ENCODE measurements around the gene RAB1A.
A peak's percentile ranks its signal among the peaks of the same experiment; 100 is the strongest.
"Not testable (repeated sequence)": the region's sequence is repeated elsewhere in the genome, so short reads cannot be mapped to it uniquely, and the experiment has no call there.

The RAB1A gene

DNA sequence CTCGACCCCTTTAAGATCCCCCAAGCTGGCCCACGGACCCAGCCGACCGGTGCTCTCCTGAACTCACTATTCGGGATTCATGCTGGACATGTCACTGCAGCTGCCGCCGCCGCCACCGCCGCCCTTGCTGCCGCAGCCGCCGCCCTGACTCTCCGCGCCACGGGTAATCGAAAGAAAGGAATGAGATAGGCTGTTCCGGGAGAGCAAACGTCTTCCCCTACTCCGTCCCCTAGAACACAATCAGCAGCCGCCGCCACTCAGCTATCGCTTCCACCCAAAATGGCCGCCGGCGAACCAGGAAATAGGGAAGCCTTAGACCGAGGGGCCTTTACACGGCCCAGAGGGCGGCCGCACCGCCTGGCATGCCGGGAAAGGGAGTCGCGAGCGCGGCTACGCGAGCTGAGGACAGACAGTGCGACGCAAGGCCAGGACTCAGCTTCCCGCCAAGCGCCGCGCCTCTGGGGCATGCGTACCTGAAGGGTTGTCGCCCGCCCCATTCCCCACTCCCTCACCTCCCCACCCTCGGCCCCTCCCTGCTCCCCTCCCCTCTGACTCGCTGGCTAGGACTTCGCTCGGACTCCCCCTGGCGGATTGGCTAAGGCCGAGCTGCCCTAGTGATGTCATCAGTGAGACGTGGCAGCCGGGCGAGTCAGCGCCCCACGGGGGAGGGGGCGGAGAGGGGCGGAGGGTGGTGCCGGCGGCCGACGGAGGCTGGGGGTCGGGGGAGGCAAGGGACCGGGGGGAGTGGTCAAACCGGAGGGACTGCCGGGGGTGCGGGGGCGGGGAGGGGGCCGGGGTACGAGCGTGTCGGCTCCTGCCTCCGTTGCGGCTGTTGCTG is at the start of gene RAB1A:
Gene RAB1A (minus strand): TSS at position 281 of the 838 bp plus-strand sequence. CDS start 191 bp downstream, at position 90.
- Histone ChIP-seq H3K9ac (ENCODE audit: low read length) (peak within 1 kb of the TSS; percentile 97), H3K4me3 (ENCODE audit: low read depth in 1 of 2, low read length in 2 of 2) (peak within 1 kb of the TSS; percentile 79 to 84), H3K36me3 (ENCODE audit: insufficient read depth, low read length) (no peaks in the 10 kb centered on the region), H3K4me1 (ENCODE audit: insufficient read depth, low read length) (peaks cover 29% of the 10 kb centered on the region), H3K9me3 (ENCODE audit: low read length) (no peaks in the 10 kb centered on the region), H3K27ac (ENCODE audit: low read depth, low read length) (peak within 1 kb of the TSS; percentile 76), H3K27me3 (ENCODE audit: control insufficient read depth in 1 of 2, insufficient read depth in 2 of 2, low read length in 2 of 2) (no peaks in the 10 kb centered on the region)

DNA sequence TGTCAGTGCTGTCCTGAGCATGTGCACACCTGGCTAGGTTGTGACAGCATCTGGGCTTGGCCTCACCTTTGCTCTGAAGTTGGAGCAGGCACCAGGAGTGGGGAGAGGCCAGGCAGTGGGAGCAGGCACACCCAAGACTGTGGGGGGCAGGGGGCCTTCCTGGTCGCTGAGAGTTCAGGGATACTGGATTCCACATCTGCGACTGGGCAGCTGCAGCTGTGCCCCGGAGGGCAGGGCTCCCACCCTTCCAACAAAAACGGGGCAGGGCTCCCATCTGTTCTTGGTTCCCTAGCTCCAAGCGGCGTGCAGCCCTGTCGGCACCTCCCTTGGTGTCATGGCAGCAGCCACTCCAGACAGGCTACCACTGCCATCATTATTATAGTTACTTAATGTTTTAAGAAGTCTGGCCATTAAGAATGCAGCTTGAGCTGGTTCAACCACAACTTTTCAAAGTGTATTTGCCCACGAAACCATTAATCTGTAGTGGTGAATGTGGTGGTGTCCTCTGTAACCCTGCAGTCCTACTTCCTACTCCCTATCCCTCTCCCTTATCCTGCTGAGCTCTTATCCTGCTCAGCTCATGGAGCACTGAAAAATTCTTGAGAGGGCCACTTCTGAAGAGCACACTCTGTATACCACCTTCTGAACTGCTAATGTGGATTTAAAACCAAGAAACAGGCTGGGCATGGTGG is 48.0 kb upstream of the RAB1A start:
- no peaks in the 10 kb centered on the region for H3K4me1 ChIP-seq (ENCODE audit: insufficient read depth, low read length)
- H3K4me3 ChIP-seq (ENCODE audit: low read depth in 1 of 2, low read length in 2 of 2): no peak overlapping the region
- no peaks in the 10 kb centered on the region for H3K9me3 ChIP-seq (ENCODE audit: low read length)
- H3K27me3 ChIP-seq (ENCODE audit: control insufficient read depth in 1 of 2, insufficient read depth in 2 of 2, low read length in 2 of 2): no peaks in the 10 kb centered on the region
- no peaks in the 10 kb centered on the region for H3K36me3 ChIP-seq (ENCODE audit: insufficient read depth, low read length)
- no peak overlapping the region for H3K9ac ChIP-seq (ENCODE audit: low read length)
- no peak overlapping the region for H3K27ac ChIP-seq (ENCODE audit: low read depth, low read length)

DNA sequence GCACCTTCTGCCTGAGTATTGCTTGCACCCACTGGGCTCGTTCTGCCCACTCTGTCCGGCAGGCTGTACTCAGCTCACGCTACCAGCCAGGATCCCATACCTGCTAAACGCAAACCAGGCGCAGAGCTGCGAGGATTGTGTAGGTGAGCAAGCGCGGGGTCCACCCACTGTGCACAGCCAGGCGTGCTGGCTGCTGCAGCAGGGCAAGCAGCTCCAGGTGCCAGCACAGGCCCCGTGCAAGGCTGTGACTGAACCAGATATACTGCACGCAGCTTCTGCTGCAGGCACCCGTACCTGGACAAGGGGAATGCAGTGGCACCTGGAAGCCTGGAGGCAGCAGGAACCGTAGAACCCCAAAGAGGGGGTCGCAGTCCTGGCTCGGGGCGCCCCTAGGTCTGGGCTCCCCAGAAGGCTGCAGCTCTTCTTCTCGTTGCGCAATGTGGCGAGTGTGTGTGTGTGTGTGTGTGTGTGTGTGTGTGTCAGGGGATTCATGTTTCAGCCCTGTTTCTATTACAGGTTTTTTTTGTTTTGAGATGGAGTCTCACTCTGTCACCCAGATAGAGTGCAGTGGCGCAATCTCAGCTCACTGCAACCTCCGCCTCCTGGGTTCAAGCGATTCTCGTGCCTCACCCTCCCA is 46.1 kb upstream of the RAB1A start:
- Histone ChIP-seq H3K9me3 (ENCODE audit: low read length) (no peaks in the 10 kb centered on the region), H3K4me1 (ENCODE audit: insufficient read depth, low read length) (no peaks in the 10 kb centered on the region), H3K27me3 (ENCODE audit: control insufficient read depth in 1 of 2, insufficient read depth in 2 of 2, low read length in 2 of 2) (no peaks in the 10 kb centered on the region), H3K9ac (ENCODE audit: low read length) (no peak overlapping the region), H3K4me3 (ENCODE audit: low read depth in 1 of 2, low read length in 2 of 2) (no peak overlapping the region), H3K27ac (ENCODE audit: low read depth, low read length) (no peak overlapping the region), H3K36me3 (ENCODE audit: insufficient read depth, low read length) (no peaks in the 10 kb centered on the region)

DNA sequence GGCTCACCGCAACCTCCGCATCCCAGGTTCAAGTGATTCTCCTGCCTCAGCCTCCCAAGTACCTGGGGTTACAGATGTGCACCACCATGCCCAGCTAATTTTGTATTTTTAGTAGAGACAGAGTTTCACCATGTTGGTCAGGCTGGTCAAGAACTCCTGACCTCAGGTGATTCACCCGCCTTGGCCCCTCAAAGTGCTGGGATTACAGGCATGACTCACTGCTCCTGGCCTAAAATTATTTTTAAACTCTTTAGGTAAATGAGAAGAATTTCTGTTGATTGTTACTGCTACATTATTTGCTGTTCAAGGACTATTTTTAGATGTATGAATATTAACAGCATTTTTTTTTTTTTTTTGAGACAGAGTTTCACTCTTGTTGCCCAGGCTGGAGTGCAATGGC is 44.1 kb upstream of the RAB1A start:
- H3K4me1 ChIP-seq (ENCODE audit: insufficient read depth, low read length); H3K27me3 ChIP-seq (ENCODE audit: control insufficient read depth in 1 of 2, insufficient read depth in 2 of 2, low read length in 2 of 2); H3K9ac ChIP-seq (ENCODE audit: low read length); H3K36me3 ChIP-seq (ENCODE audit: insufficient read depth, low read length); H3K9me3 ChIP-seq (ENCODE audit: low read length); H3K4me3 ChIP-seq (ENCODE audit: low read depth in 1 of 2, low read length in 2 of 2); H3K27ac ChIP-seq (ENCODE audit: low read depth, low read length): not testable (repeated sequence)

DNA sequence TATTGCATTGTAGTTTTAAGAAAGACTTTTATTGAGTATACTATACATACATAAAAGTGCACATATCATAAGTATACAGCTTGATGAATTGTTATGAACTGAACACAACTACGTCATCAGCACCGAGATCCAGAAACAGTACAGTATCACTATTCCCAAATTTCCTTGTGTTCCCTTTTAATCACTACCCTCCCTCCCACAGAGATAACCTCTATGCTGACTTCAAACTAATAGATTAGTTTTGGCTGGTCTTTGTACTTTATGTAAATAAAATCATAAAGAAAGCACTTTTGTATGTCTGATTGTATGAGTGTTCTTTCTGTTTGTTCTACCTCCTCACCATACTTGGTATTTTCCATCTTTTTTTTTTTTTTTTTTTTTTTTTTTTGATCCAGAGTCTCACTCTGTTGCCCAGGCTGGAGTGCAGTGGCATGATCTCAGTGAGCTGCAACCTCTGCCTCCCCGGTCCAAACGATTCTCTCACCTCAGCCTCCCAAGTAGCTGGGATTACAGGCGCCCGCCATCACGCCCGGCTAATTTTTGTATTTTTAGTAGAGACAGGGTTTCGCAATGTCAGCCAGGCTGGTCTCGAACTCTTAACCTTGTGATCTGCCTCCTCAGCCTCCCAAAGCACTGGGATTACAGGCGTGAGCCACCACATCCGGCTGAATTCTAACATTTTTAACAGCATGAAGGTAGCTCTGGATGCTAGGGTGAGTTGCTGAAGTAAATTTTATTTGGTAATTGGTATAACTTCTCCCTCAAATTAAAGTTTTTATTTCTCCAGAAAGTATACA is 43.3 kb upstream of the RAB1A start:
- no peak overlapping the region for H3K27ac ChIP-seq (ENCODE audit: low read depth, low read length)
- no peaks in the 10 kb centered on the region for H3K4me1 ChIP-seq (ENCODE audit: insufficient read depth, low read length)
- H3K9me3 ChIP-seq (ENCODE audit: low read length): no peaks in the 10 kb centered on the region
- H3K4me3 ChIP-seq (ENCODE audit: low read depth in 1 of 2, low read length in 2 of 2): no peak overlapping the region
- no peaks in the 10 kb centered on the region for H3K36me3 ChIP-seq (ENCODE audit: insufficient read depth, low read length)
- H3K9ac ChIP-seq (ENCODE audit: low read length): no peak overlapping the region
- H3K27me3 ChIP-seq (ENCODE audit: control insufficient read depth in 1 of 2, insufficient read depth in 2 of 2, low read length in 2 of 2): no peaks in the 10 kb centered on the region

DNA sequence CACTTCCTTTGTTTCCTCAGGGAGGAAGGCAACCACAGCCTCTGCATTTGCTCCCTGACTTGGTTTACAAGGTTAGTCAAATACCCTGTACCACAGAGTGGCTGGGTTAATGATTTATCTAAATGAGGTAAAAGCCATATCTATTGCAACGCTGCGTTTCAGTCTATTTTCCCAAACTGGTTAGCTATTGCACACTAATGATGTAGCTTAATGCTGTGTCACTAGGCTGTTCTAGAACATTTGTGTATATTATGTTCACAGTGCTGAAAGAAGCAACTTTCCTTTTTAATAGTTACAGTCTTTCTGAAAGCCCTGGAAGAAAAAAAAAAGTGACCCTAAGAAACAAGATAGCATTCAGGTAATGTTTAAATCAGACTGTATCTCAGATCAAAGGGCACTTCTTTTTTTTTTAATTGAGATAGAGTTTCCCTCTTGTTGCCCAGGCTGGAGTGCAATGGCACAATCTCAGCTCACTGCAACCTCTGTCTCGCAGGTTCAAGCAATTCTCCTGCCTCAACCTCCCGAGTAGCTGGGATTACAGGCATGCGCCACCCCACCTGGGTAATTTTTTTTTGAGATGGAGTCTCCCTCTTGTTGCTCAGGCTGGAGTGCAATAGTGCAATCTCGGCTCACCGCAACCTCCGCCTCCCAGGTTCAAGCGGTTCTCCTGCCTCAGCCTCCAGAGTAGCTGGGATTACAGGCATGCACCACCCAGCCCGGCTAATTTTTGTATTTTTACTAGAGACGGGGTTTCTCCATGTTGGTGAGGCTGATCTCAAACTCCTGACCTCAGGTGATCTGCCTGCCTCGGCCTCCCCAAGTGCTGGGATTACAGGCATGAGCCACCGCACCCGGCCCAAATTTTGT is 40.9 kb upstream of the RAB1A start:
- H3K4me1 ChIP-seq (ENCODE audit: insufficient read depth, low read length); H3K9me3 ChIP-seq (ENCODE audit: low read length); H3K4me3 ChIP-seq (ENCODE audit: low read depth in 1 of 2, low read length in 2 of 2); H3K36me3 ChIP-seq (ENCODE audit: insufficient read depth, low read length); H3K27ac ChIP-seq (ENCODE audit: low read depth, low read length); H3K27me3 ChIP-seq (ENCODE audit: control insufficient read depth in 1 of 2, insufficient read depth in 2 of 2, low read length in 2 of 2); H3K9ac ChIP-seq (ENCODE audit: low read length): not testable (repeated sequence)

DNA sequence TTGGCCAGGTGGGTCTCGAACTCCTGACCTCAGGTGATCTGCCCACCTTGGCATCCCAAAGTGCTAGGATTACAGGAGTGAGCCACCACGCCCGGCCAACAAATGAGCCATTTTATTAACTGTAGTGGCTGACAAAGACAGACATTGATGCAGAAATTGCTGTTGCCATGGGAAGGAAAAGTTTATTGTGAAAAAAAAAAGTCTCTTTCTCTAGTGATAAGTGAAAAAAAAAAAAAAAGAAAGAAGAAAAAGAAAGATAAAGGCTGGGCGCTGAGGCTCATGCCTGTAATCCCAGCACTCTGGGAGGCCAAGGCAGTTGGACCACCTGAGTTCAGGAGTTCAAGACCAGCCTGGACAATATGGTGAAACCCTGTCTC is 39.8 kb upstream of the RAB1A start:
- Histone ChIP-seq H3K9me3 (ENCODE audit: low read length) (no peaks in the 10 kb centered on the region), H3K36me3 (ENCODE audit: insufficient read depth, low read length) (no peaks in the 10 kb centered on the region), H3K27ac (ENCODE audit: low read depth, low read length) (no peak overlapping the region), H3K4me1 (ENCODE audit: insufficient read depth, low read length) (peaks cover under 1% of the 10 kb centered on the region), H3K9ac (ENCODE audit: low read length) (no peak overlapping the region), H3K4me3 (ENCODE audit: low read depth in 1 of 2, low read length in 2 of 2) (no peak overlapping the region), H3K27me3 (ENCODE audit: control insufficient read depth in 1 of 2, insufficient read depth in 2 of 2, low read length in 2 of 2) (no peaks in the 10 kb centered on the region)

DNA sequence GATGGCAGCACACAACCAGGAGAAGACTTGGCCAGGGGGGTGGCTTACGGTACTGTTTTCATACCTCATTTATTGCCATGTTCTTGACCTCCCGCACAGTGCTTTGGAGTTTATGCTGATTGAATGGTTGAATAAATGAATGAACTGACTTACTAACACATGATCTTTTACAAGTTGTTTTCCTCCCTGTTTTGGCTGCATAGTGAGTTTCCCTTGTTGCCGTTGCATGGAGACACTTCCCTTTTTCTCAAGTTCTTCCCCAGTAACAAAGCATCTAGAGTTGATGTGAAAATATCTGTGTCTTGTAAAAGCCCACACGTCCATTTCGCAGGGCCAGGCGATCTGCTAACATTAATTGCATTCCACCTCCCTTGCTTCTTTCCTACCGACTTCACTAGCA is 35.7 kb upstream of the RAB1A start:
- H3K27me3 ChIP-seq (ENCODE audit: control insufficient read depth in 1 of 2, insufficient read depth in 2 of 2, low read length in 2 of 2): no peaks in the 10 kb centered on the region
- H3K4me3 ChIP-seq (ENCODE audit: low read depth in 1 of 2, low read length in 2 of 2): no peak overlapping the region
- peaks cover 10% of the 10 kb centered on the region for H3K4me1 ChIP-seq (ENCODE audit: insufficient read depth, low read length)
- H3K9me3 ChIP-seq (ENCODE audit: low read length): no peaks in the 10 kb centered on the region
- no peak overlapping the region for H3K9ac ChIP-seq (ENCODE audit: low read length)
- H3K27ac ChIP-seq (ENCODE audit: low read depth, low read length): no peak overlapping the region
- no peaks in the 10 kb centered on the region for H3K36me3 ChIP-seq (ENCODE audit: insufficient read depth, low read length)

DNA sequence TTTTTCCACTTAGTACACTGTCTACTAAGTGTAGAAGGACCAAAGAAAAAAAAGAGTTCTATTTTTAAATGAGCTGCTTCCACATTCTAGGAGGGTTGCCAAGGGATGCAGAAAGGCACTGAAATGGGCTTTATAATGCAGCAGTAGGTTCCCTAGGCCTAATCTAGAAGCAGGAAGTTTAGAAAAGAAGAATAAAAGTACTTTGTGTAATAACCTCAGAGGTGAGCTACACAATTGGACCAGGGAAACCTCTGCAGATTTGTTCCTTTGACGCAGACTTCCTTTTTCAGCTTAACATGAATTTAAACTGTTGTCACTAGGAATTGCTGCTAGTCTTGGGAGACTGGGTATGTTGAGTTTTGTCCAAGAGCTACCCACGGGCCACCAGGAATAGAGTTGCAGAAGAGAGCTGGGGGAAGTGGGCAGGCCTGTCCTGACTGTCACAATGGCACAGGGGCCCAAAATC is 34.6 kb upstream of the RAB1A start:
- Histone ChIP-seq H3K9me3 (ENCODE audit: low read length) (no peaks in the 10 kb centered on the region), H3K4me1 (ENCODE audit: insufficient read depth, low read length) (peaks cover 10% of the 10 kb centered on the region), H3K9ac (ENCODE audit: low read length) (no peak overlapping the region), H3K4me3 (ENCODE audit: low read depth in 1 of 2, low read length in 2 of 2) (no peak overlapping the region), H3K36me3 (ENCODE audit: insufficient read depth, low read length) (no peaks in the 10 kb centered on the region), H3K27me3 (ENCODE audit: control insufficient read depth in 1 of 2, insufficient read depth in 2 of 2, low read length in 2 of 2) (no peaks in the 10 kb centered on the region), H3K27ac (ENCODE audit: low read depth, low read length) (no peak overlapping the region)

DNA sequence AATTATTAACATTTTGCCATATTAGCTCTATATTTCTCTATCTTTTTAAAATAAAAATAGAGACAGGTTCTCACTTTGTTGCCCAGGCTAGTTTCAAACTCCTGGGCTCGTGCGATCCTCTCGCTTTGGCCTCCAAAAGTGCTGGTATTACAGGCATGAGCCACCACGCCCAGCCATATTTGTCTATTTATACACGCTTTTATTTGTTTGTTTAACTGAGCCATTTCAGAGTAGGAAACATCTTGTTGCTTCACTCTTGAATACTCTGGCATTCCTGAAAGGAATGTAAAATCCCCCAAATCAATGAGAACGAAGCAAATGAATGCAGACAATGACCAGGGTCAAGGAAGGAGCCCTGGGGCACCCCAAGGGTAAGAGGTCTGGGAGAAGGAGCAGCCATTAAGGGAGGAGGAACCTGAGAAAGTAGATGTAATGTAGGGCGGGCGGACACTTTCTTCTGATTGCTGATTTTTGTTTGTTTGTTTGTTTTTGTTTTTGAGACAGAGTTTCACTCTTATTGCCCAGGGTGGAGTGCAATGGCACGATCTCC is 31.7 kb upstream of the RAB1A start:
- Histone ChIP-seq H3K27me3 (ENCODE audit: control insufficient read depth in 1 of 2, insufficient read depth in 2 of 2, low read length in 2 of 2) (no peaks in the 10 kb centered on the region), H3K27ac (ENCODE audit: low read depth, low read length) (no peak overlapping the region), H3K4me3 (ENCODE audit: low read depth in 1 of 2, low read length in 2 of 2) (no peak overlapping the region), H3K36me3 (ENCODE audit: insufficient read depth, low read length) (no peaks in the 10 kb centered on the region), H3K9me3 (ENCODE audit: low read length) (no peaks in the 10 kb centered on the region), H3K4me1 (ENCODE audit: insufficient read depth, low read length) (peaks cover 10% of the 10 kb centered on the region), H3K9ac (ENCODE audit: low read length) (no peak overlapping the region)
